GM19395 (cell line): ENCODE results near the gene CCSER1.
"Not testable (repeated sequence)": the region's sequence is repeated elsewhere in the genome, so short reads cannot be mapped to it uniquely, and the experiment has no call there.

ENCODE experiments used
- ATAC-seq: cut with Tn5 transposase; IDR thresholded peaks from one replicate; pipeline ENCODE4 v1.9.1; 2021; ENCODE audit warnings: mild to moderate bottlenecking, moderate library complexity; ENCODE audit not compliant: unreplicated experiment

The CCSER1 gene

GRCh38 chr4:90798948-90799347, 671.8 kb downstream of the CCSER1 start:
- ATAC-seq, result no peak

GRCh38 chr4:90799895-90800294, 672.7 kb downstream of the CCSER1 start:
- no peak for ATAC-seq

GRCh38 chr4:90815569-90815968, 688.4 kb downstream of the CCSER1 start:
- ATAC-seq, result no peak

GRCh38 chr4:90816754-90817153, 689.6 kb downstream of the CCSER1 start:
- no peak for ATAC-seq

GRCh38 chr4:90824266-90825150, 697.3 kb downstream of the CCSER1 start:
- peak; percentile 82 for ATAC-seq

- no peak for ATAC-seq
Observed at GRCh38 chr4:90825849-90826248, 698.7 kb downstream of the CCSER1 start.

- ATAC-seq, result no peak
Observed at GRCh38 chr4:90833706-90834105, 706.5 kb downstream of the CCSER1 start.

- no peak for ATAC-seq
Observed at GRCh38 chr4:90837241-90837640, 710.0 kb downstream of the CCSER1 start.

- not testable (repeated sequence) for ATAC-seq
Observed at GRCh38 chr4:90838859-90839258, 711.7 kb downstream of the CCSER1 start.

- ATAC-seq, result no peak
Observed at GRCh38 chr4:90840291-90840690, 713.1 kb downstream of the CCSER1 start.

- no peak for ATAC-seq
Observed at GRCh38 chr4:90840828-90841227, 713.6 kb downstream of the CCSER1 start.

- no peak for ATAC-seq
Observed at GRCh38 chr4:90841676-90842075, 714.5 kb downstream of the CCSER1 start.

GRCh38 chr4:90842960-90843359, 715.8 kb downstream of the CCSER1 start:
- ATAC-seq, result peak; percentile 97

GRCh38 chr4:90844241-90844640, 717.0 kb downstream of the CCSER1 start:
- no peak for ATAC-seq

- peak; percentile 45 for ATAC-seq
Observed at GRCh38 chr4:90845777-90846176, 718.6 kb downstream of the CCSER1 start.

GRCh38 chr4:90852237-90852636, 725.0 kb downstream of the CCSER1 start:
- ATAC-seq, result no peak

- ATAC-seq, result no peak
Observed at GRCh38 chr4:90855111-90855510, 727.9 kb downstream of the CCSER1 start.

- ATAC-seq, result no peak
Observed at GRCh38 chr4:90857081-90857820, 730.1 kb downstream of the CCSER1 start.

GRCh38 chr4:90875791-90876190, 748.6 kb downstream of the CCSER1 start:
- no peak for ATAC-seq

- ATAC-seq, result no peak
Observed at GRCh38 chr4:90876296-90876695, 749.1 kb downstream of the CCSER1 start.

GRCh38 chr4:90883519-90883918, 756.3 kb downstream of the CCSER1 start:
- ATAC-seq, result peak; percentile 67

GRCh38 chr4:90888571-90888970, 761.4 kb downstream of the CCSER1 start:
- no peak for ATAC-seq
